Activated naive CD4-positive, alpha-beta T cell treated with anti-CD3 and anti-CD28 coated beads, Interleukin-2, amount 50 U/mL, for 72 hours (primary cell): ENCODE measurements around the gene GNAT1. TPM values are rescaled to one million over a fixed set of nuclear protein-coding genes. Genes with fewer than 3 reads are reported as not detected.

Experiments used
- ATAC-seq, 2 donors: fragments of 150-1000 bp; cut with Tn5 transposase; 2 replicates each; pipeline ENCODE4 v1.10.0; 2021; ENCODE audit warnings: mild to moderate bottlenecking in 2 of 2, moderate library complexity in 2 of 2
- DNase-seq, 2 donors: peaks; one replicate each; pipeline ENCODE4 v3.0.0; 2021 to 2022; ENCODE audit warnings: low spot score in 2 of 2
- H3K27ac Mint-ChIP-seq, 2 donors: one replicate each; pipeline ENCODE4 v1.8.0; 2022; ENCODE audit warnings: mild to moderate bottlenecking in 2 of 2, mixed read lengths in 2 of 2
- H3K36me3 Mint-ChIP-seq, 2 donors: one replicate each; pipeline ENCODE4 v1.8.0; 2022; ENCODE audit warnings: mixed read lengths in 2 of 2
- H3K9me3 Mint-ChIP-seq, 2 donors: one replicate each; pipeline ENCODE4 v1.8.0; 2022; ENCODE audit warnings: mixed read lengths in 2 of 2
- total RNA-seq, 2 donors: library from RNA; stranded (reverse); gene quantifications; one replicate each; pipeline ENCODE4 v1.2.3, GENCODE V29; 2022

GNAT1 gene
- total RNA-seq, 2 donors from 2014 or later: not detected

GRCh38 chr3:50170689-50171088 is 20.7 kb upstream of the GNAT1 start:
- no peak overlapping the region for H3K27ac Mint-ChIP-seq
- no peak for DNase-seq
- ATAC-seq: peak in 1 of 2 donors; percentile 36

GRCh38 chr3:50171540-50172301 is 19.7 kb upstream of the GNAT1 start:
- no peak for ATAC-seq
- Mint-ChIP-seq H3K9me3 (no peaks in the 10 kb centered on the region), H3K27ac (no peak overlapping the region), H3K36me3 (no peaks in the 10 kb centered on the region)
- no peak for DNase-seq

More at GRCh38 chr3:50170689-50171088, 20.7 kb upstream of the GNAT1 start:
- Mint-ChIP-seq H3K9me3 (no peaks in the 10 kb centered on the region), H3K36me3 (no peaks in the 10 kb centered on the region)

GRCh38 chr3:50172626-50173220 is 18.7 kb upstream of the GNAT1 start:
- H3K36me3 Mint-ChIP-seq: no peaks in the 10 kb centered on the region
- ATAC-seq (no peak), DNase-seq (no peak)
- no peaks in the 10 kb centered on the region for H3K9me3 Mint-ChIP-seq
- H3K27ac Mint-ChIP-seq: no peak overlapping the region

- Mint-ChIP-seq H3K9me3 (no peaks in the 10 kb centered on the region), H3K36me3 (no peaks in the 10 kb centered on the region), H3K27ac (peak overlapping the region in 1 of 2 donors; percentile 50)
- ATAC-seq: no peak
- no peak for DNase-seq
These were observed 17.5 kb upstream of the GNAT1 start for GRCh38 chr3:50173685-50174516.

- Mint-ChIP-seq H3K36me3 (no peaks in the 10 kb centered on the region), H3K27ac (no peak overlapping the region), H3K9me3 (no peaks in the 10 kb centered on the region)
- DNase-seq (no peak), ATAC-seq (no peak)
These were observed 16.9 kb upstream of the GNAT1 start for GRCh38 chr3:50174517-50174895.

- Mint-ChIP-seq H3K36me3 (no peaks in the 10 kb centered on the region), H3K27ac (no peak overlapping the region), H3K9me3 (no peaks in the 10 kb centered on the region)
- ATAC-seq: no peak
- no peak for DNase-seq
These were observed 16.4 kb upstream of the GNAT1 start for GRCh38 chr3:50174947-50175524.

- no peaks in the 10 kb centered on the region for H3K9me3 Mint-ChIP-seq
- ATAC-seq: no peak
- no peaks in the 10 kb centered on the region for H3K36me3 Mint-ChIP-seq
- DNase-seq: no peak
- no peak overlapping the region for H3K27ac Mint-ChIP-seq
These were observed 14.1 kb upstream of the GNAT1 start for GRCh38 chr3:50177346-50177745.

- H3K9me3 Mint-ChIP-seq: no peaks in the 10 kb centered on the region
- ATAC-seq (no peak), DNase-seq (no peak)
- H3K36me3 Mint-ChIP-seq: no peaks in the 10 kb centered on the region
- H3K27ac Mint-ChIP-seq: no peak overlapping the region
These were observed 11.7 kb upstream of the GNAT1 start for GRCh38 chr3:50179710-50180109.

GRCh38 chr3:50181985-50182384 is 9.4 kb upstream of the GNAT1 start:
- no peaks in the 10 kb centered on the region for H3K36me3 Mint-ChIP-seq
- no peak overlapping the region for H3K27ac Mint-ChIP-seq
- DNase-seq (no peak), ATAC-seq (no peak)
- no peaks in the 10 kb centered on the region for H3K9me3 Mint-ChIP-seq

GRCh38 chr3:50182533-50183099 is 8.8 kb upstream of the GNAT1 start:
- Mint-ChIP-seq H3K36me3 (no peaks in the 10 kb centered on the region), H3K27ac (no peak overlapping the region), H3K9me3 (no peaks in the 10 kb centered on the region)
- no peak for DNase-seq
- ATAC-seq: no peak

GRCh38 chr3:50183755-50184154 is 7.7 kb upstream of the GNAT1 start:
- ATAC-seq (no peak), DNase-seq (no peak)
- Mint-ChIP-seq H3K27ac (no peak overlapping the region), H3K9me3 (no peaks in the 10 kb centered on the region), H3K36me3 (no peaks in the 10 kb centered on the region)

GRCh38 chr3:50184242-50184978 is 7.0 kb upstream of the GNAT1 start:
- DNase-seq (no peak), ATAC-seq (no peak)
- Mint-ChIP-seq H3K36me3 (no peaks in the 10 kb centered on the region), H3K27ac (no peak overlapping the region), H3K9me3 (no peaks in the 10 kb centered on the region)

GRCh38 chr3:50185230-50185629 is 6.2 kb upstream of the GNAT1 start:
- DNase-seq: no peak
- no peaks in the 10 kb centered on the region for H3K36me3 Mint-ChIP-seq
- ATAC-seq: no peak
- no peaks in the 10 kb centered on the region for H3K9me3 Mint-ChIP-seq
- H3K27ac Mint-ChIP-seq: no peak overlapping the region

GRCh38 chr3:50186096-50186495 is 5.3 kb upstream of the GNAT1 start:
- H3K9me3 Mint-ChIP-seq: no peaks in the 10 kb centered on the region
- H3K36me3 Mint-ChIP-seq: no peaks in the 10 kb centered on the region
- DNase-seq (no peak), ATAC-seq (no peak)
- no peak overlapping the region for H3K27ac Mint-ChIP-seq

GRCh38 chr3:50187750-50188149 is 3.7 kb upstream of the GNAT1 start:
- ATAC-seq (no peak), DNase-seq (no peak)
- no peaks in the 10 kb centered on the region for H3K36me3 Mint-ChIP-seq
- H3K27ac Mint-ChIP-seq: no peak overlapping the region
- no peaks in the 10 kb centered on the region for H3K9me3 Mint-ChIP-seq

GRCh38 chr3:50189274-50189673 is 2.1 kb upstream of the GNAT1 start:
- Mint-ChIP-seq H3K27ac (no peak overlapping the region), H3K9me3 (no peaks in the 10 kb centered on the region), H3K36me3 (no peaks in the 10 kb centered on the region)
- ATAC-seq (peak; percentile 48 to 63), DNase-seq (peak in 1 of 2 donors; percentile 41)
